HG02678 (cell line): ENCODE data around the gene ADORA2B.

ENCODE experiments used
- ATAC-seq: cut with Tn5 transposase; IDR thresholded peaks from one replicate; pipeline ENCODE4 v1.9.1; 2021; ENCODE audit warnings: mild to moderate bottlenecking, moderate library complexity; ENCODE audit not compliant: unreplicated experiment

Gene ADORA2B

DNA sequence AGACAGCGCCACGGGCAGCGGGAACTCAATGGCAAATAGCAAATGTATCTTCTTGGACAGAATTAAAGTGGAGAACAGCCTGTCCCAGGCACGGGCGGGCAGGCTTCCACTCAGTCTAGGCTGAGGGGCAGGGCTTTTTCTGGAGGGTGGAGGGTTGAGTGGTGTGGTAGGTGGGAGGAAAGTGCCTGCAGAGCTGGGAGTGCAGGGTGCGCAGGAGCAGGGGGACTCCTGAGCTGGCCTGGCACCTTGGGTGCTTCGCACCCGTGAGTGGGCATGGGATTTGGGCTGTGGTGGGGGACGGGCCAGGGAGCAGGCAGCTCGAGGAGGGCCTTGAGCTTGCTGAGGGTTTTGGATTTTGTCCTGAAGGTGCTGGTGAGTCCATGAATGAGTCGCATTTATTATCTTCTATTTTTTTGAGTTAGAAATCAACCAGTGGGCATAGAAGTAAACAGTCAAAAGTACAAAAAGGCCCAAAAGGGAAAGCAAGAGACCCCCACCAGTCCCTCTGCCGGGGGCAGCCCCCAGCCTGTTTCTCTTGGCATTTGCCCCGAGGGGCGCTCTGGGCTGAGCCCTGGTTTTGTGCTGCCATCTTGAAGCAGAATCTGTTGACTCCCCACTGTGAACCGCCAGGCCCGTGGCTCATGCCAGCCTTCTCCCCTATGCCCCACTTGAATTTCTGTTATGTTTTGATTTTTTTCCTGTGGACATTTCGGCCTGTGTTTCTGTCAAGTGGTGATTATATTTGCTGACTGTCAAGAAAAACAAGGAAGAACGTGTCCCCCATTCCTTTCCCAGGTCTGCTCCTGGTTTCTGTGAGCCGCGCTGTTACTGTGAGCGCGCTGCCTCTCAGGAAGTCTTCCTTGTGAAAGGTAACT lies 8.2 kb downstream of the ADORA2B start:
- no peak for ATAC-seq

DNA sequence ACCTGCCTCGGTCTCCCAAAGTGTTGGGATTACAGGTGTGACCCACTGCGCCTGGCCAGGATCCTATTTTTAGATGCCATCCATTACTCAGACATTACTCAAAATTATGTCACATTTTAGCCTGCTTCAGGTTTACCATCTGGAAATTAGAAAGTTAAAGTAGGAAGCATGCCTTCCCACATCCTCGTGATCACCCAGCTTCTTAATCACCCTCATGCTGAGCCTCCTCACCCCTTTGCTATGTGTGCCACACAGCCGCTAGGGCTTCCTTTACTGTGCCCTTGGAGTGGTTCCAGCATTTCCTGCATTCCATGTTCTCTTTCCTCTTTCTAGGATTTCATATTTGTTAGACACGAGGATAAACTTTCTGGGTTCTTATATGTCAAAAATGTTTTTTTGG lies 9.3 kb downstream of the ADORA2B start:
- ATAC-seq = no peak

DNA sequence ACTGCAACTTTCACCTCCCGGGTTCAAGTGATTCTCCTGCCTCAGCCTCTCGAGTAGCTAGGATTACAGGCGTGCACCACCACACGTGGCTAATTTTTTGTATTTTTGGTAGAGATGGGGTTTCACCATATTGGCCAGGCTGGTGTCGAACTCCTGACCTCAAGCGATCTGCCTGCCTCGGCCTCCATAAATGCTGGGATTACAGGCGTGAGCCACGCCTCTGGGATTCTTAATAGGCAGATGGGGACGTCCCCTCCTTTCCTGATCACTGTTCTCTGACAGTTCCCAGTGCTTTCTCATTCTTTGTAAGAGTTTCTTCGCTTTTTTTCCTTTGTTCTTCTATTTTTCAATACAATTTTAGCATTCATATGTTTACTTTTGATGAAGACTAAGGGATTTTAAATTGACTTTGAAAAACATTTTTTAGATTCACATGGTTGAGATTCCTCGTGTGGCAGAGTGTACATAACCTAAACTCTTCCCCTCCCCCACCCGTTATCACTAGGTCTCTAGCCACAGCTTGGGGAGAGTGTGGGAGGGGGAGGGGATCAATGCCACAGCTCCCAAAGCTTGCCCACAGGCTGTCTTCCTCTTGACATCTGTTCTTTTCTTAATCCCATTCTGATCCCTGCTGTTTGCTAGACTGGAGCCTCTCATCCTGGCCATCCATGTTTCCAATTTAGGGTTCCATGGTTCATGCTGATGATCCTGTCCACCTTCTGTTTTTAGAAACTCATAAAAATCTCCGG lies 11.0 kb downstream of the ADORA2B start:
- no peak for ATAC-seq

DNA sequence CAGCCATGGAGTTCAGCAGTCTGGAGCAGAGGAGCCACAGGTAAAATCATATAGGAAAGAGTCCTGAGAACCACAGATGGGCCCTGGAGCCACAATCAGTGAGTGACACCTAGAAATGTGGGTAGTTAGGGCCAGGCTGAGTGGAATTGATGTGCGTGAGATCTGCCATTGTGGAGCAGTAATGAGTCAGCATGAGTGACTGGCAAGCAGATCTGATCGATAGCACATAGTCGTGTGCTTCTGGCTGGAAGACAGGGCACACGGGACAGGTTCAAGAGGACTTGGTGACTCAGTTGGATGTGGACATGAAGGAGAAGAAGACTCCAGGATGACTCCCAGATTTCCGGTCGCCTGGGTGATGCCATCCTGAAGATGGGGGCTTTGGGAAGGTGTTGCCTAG lies 12.3 kb downstream of the ADORA2B start:
- no peak for ATAC-seq

DNA sequence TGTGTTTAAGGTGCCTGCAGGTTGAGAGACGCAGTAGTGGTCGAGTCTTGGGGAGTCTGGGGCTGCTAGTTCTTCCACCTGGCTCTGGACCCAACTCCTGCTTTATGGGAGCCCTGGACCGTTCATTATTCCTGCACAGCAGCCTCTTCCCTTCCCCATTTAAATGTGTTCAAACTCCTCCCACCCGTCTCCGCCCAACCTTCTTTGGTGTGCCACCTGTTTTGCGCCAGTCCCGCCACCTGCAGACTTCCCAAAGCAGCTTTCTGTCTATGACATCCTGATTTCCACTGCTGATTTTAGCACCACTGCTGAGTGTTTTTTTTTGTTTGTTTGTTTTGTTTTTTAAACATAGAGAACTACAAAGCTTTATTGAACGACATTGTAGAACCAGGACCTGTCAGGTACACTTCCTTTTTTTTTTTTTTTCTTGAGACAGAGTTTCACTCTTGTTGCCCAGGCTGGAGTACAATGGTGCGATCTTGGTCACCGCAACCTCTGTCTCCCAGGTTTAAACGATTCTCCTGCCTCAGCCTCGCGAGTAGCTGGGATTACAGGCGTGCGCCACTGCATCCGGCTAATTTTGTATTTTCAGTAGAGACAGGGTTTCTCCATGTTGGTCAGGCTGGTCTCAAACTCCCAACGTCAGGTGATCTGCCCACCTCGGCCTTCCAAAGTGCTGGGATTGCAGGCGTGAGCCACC lies 12.8 kb downstream of the ADORA2B start:
- ATAC-seq = no peak

DNA sequence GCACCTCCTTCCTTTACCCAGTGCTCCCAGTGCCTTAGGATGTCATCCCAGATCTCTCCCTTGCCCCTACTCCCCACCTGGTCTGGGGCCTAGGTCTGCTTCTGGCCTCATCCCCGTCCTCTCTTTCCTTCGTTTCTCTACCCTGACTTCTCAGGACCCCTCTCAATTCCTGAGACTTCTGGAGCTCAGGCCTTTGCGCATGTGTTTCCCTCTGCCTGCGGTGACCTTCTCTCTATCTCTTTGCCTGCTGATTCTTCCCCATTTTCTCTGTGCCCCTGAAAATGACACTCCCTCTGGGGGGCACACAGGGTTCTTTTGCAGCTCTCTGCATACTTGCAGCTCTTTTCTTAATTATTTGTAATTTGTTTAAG lies 13.5 kb downstream of the ADORA2B start:
- ATAC-seq = no peak

DNA sequence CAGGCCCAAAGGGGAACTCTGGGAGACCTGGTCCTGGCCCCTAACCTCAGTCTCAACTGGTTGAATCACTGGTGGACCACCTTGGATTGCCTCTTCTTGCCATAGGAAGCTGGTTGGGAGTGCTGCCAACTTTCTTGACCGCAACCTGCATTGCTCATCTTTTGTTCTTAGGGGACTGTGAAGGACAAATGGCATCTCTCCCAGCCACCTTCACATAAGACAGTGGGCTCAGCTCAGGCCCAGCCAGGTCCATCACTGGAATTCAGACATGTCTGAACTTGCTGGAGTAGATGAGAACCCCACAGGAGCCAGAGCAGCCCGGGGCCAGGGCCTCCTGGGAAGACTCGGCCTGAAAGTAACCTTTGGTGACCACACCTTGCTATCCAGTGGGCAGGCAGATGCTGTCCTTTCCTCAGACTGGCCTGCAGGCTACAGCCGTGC lies 18.8 kb downstream of the ADORA2B start:
- ATAC-seq = no peak

DNA sequence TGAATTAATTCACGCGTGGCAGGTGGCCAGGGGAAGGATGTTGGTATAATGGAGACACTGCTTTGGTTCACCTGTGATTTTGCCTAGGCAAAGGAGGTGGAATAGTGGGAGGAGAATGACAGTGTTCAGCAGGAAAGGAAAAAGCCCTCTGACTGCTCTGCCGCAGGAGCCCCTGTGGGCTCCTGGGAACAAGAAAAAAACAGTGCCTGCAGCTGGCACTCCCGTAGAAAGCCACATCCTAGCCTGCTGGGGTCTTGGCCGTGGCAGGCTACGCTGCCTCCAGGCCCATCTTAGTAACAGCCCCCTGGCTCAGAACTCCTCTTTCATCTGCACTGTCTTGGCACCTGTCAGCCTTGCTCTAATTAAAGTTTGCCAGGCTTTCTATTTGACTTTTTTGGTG lies 20.6 kb downstream of the ADORA2B start:
- ATAC-seq = no peak

DNA sequence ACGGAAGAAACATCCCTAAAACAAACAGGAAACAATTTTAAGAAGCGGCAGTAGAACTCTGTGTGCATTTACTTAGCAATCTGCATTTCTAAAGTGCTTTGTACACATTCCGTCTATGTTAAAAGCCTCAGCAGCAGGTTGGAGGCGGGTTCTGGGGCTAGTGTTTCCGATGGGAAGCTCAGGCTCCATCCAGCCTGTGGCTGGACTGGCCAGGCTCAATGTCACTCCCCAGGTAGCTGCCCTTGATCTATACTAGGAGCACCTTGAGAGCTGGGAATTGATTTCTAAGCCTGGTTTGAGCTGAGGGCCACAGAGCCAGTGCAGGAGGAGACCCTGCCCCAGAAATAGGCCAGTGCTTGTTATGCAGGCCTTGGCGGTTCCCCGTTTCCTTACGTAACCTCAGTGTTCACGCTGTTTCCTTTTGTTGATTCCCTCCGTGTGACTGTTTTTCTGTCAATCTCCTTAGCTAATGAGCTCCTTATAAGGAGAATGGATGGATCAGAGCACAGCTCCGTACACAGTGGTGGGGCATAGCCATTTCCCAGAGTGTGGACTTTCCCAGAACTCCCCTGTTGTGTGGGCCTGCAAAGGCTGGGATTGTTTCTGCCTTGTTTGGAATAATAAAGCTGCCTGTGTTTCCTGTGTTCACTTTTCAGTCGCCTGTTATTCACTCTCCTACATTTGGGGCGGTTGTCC lies 21.4 kb downstream of the ADORA2B start:
- ATAC-seq = no peak

DNA sequence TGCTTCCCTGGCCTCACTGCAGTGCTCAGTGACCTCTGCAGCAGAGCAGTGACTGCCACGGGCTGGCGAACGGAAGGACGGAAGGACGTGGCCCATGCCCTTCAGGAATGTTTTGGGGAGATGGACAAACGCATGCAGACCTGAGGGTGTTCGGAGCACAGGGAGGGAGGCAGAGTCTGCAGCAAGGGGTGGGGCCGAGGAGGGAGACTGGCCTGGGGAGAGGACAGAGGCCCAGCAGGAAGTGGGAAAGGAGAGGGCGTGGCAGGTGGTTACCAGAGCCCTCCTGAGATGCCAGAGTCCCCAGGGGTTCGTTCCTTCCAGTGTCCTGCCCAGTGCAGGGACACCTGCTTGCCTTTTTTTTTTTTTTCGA lies 21.9 kb downstream of the ADORA2B start:
- no peak for ATAC-seq

DNA sequence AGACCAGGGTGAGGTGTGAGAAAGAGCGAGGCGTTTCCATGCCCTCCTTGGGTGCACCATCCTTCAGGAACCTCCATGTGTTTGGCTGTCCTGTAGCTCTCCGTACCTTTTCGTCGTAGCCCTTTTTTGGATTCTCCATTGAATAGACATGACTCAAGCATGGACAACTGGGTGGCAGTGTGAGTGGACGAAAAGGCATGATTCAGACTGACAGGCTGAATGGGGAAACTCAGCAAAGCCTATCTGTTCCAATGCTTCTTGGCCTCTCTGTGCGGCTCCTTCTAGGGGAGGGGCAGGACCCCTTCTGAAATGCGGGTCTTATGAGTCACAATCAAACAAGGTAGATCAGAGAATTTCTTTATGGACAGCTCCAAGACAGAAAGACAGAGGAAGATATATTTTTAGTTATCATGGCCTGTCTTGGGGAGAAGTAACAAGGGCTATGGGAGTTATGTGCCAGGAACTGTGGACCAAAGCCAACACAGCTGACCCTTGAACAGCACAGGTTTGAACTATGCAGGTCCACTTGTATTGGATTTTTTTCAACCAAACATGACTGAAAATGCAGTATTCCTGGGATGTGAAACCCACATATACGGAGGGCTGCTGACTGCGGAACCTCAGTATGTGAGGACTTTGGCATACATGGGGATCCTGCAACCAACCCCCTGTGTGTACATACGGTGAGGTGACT lies 22.9 kb downstream of the ADORA2B start:
- ATAC-seq = no peak

DNA sequence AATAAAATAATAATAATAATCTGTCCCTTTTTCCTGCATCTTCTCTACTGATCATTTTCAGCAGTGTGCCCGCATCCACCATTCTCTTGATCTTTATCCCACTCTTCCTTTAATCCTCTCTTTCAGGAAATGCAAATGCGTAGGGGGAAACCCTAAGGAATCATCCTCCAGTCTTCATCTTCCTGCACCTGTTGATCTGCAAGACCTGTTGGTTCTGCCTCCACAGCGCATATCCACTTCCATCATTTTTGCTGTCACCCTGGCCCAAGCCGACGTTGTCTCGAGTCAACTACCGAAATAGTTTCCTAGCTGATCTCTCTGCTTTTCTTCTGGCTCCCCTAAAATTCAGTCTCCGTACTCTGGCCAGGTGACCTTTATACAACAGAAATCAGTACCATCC lies 24.5 kb downstream of the ADORA2B start:
- no peak for ATAC-seq

DNA sequence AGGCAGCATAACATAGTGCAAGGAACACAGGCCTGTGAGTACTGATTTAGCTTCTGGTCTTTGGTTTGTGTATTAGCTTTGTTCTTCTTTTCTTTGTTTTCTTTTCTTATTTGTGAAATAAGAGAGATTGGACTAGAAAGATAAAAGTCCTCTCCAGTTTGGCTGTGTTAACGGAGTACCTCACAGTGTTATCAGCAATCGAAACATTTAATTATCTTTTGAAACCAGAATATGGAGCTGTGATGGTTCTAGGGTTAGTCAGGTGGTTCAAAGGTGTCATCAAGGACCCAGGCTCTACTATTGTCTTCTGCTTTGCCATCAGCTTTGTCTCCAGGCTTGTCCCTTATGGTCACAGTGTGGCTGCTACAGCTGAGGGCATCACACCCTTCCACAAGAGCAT lies 25.6 kb downstream of the ADORA2B start:
- no peak for ATAC-seq

DNA sequence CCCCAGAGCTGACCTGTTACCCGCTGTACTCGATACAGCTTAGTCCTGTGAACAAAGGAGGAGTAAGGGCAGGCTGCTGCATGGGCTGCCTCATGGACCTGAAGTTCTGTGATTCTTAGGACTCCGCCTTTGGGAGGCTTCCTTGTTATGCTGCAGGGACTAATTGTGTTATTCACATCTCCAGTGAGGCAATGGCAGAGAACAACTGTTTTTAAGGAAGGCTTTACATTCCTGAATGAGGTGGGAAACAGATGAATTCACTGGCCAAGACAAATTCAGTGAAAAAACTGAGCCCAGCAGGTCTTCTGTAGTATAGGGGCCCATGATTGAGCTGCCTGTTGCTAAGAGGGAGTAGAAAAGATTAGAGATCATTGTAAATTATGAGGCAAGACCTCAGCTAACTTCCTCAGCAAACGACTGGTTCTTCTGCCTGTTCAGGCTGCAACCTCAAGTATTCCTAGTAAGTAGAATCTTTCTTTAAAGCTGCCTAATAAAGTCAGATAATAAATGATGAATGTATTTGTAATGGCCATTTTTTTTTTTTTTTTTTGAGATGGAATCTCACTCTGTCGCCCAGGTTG lies 26.3 kb downstream of the ADORA2B start:
- ATAC-seq = no peak

DNA sequence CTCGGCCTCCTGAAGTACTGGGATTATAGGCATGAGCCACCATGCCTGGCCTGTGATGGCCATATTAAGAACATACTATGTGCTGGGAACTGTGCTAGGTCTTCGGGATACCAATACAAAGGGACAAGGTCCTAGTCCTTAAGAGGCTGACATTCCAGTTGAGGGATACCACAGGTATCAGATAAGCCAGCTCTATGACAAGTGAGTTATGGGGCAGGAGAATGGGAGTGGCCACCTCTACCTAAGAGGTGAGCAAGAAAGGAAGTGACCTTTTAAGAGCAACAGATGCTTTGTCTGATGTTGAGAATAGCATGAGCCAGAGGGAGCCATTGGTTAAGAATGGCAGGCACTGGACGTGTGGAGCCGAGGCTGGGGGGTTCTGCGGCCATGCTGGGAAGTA lies 27.0 kb downstream of the ADORA2B start:
- ATAC-seq = no peak

DNA sequence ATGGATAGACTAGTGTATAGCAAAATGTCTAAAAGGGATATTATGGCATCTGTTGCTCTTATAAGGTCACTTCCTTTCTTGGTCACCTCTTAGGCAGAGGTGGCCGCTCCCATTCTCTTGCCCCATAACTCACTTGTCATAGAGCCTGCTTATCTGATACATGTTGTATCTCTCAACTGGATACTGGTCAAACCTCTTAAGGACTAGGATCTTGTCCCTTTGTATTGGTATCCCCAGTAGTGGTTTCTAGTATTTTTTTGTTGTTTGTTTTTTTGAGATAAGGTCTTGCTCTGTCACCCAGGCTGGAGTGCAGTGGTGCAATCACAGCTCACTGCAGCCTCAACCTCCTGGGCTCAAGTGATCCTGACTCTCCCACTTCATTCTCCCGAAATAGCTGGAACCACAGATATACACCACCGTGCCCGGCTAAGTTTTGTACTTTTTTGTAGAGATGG lies 27.6 kb downstream of the ADORA2B start:
- no peak for ATAC-seq

DNA sequence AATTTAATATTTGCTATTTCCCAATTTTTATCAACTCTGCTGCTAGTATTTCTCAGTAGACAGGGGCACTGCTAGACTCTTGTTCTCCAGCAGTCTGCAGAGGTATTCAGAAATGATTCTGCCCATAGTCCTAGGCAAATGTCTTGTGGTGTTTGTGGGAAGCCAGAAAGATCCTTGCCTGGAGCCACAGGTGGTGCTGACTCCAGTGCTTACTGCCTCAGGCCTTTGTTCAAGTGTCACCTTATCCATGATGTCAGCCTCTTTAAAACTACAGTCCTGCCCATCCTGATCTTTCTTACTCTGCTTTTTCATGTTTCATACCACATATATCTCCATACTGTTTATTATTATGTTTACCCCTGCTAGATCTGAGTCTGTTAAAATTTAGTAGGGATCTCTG lies 28.1 kb downstream of the ADORA2B start:
- ATAC-seq = no peak

DNA sequence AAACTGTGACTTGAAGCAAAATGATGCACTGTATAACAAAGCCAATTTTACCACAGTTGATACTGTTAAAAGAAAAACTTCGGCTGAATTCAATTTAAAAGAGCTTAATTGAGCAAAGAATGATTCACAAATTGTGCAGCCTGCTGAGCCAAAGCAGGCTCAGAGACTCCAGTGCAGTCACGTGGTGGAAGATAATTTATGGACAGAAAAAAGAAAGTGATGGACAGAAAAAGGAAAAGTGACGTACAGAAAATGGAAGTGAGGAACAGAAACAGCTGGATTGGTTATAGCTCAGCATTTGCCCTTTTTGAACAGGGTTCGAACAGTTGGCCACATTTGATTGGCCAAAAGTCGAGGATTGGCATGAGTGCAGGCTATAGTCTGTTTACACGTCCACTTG lies 28.9 kb downstream of the ADORA2B start:
- no peak for ATAC-seq

DNA sequence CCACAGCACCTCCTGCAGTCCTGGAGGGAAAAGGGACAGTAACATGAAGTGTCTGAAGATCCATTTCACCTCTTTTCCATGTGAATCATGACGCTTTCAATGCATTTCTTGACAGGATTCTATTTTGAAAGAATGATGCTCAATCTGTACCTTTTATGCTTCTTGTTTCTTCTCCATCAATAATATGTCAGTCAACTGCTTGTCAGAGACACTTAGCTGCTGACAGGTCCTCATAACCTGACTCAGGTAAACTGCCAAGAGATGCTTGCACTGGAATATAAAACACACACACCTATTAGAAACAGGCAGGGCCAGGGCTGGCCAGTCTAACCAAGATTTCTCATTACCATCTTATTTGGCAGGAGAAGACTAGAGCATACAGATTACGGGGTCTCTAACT lies 33.0 kb downstream of the ADORA2B start:
- ATAC-seq = no peak

DNA sequence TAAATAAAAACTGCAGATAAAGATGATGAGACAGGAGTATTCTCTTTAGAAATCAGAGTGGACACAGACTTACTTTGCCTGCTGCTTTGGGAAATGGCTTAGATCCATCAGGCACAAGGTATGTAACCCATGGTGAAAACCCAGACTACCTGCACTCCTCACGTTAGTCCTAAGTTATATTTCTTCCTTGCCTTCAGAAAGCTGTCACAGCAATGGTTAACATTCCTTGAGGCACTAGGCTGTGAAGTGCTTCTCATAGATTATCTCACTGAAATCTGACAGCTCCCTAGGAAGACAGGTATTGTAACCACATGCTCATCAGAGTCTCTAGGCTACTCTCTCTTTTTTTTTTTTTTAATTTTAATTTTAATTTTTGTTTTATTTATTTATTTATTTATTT lies 33.7 kb downstream of the ADORA2B start:
- no peak for ATAC-seq
